Activated T-cell treated with anti-CD3 and anti-CD28 coated beads, Interleukin-2, amount 50 U/mL, for 72 hours (primary cell): ENCODE results near the gene NF1. TPM values are rescaled to one million over a fixed set of nuclear protein-coding genes. Genes with fewer than 3 reads are reported as not detected.
"Not testable (repeated sequence)": the region's sequence is repeated elsewhere in the genome, so short reads cannot be mapped to it uniquely, and the experiment has no call there.

Source experiments
- ATAC-seq, 2 donors: fragments of 150-1000 bp; cut with Tn5 transposase; replicated peaks in 1 of 2; 2 replicates each; pipeline ENCODE4 v1.10.0; 2021; ENCODE audit warnings: moderate library complexity in 2 of 2, mild to moderate bottlenecking in 1 of 2
- DNase-seq, 2 donors: peaks; one replicate each; pipeline ENCODE4 v3.0.0; 2021 to 2022; ENCODE audit warnings: mixed read lengths in 1 of 2
- H3K27ac Mint-ChIP-seq: one replicate; pipeline ENCODE4 v1.8.0; 2022; ENCODE audit warnings: mild to moderate bottlenecking, moderate library complexity, mixed read lengths
- H3K27me3 Mint-ChIP-seq: one replicate; pipeline ENCODE4 v1.8.0; 2022; ENCODE audit warnings: low read depth, mixed read lengths
- H3K36me3 Mint-ChIP-seq, 2 donors: one replicate each; pipeline ENCODE4 v1.8.0; 2022; ENCODE audit warnings: mixed read lengths in 2 of 2, mild to moderate bottlenecking in 1 of 2; ENCODE audit not compliant: insufficient read depth in 2 of 2
- H3K4me1 Mint-ChIP-seq: one replicate; pipeline ENCODE4 v1.8.0; 2022; ENCODE audit warnings: low read depth, mixed read lengths
- H3K4me3 Mint-ChIP-seq, 2 donors: one replicate each; pipeline ENCODE4 v1.8.0; 2022; ENCODE audit warnings: mild to moderate bottlenecking in 2 of 2, mixed read lengths in 2 of 2, moderate library complexity in 2 of 2
- H3K9me3 Mint-ChIP-seq, 2 donors: one replicate each; pipeline ENCODE4 v1.8.0; 2022; ENCODE audit warnings: mixed read lengths in 2 of 2
- total RNA-seq, 2 donors: library from RNA; stranded (reverse); gene quantifications; one replicate each; pipeline ENCODE4 v1.2.3, GENCODE V29; 2022

NF1 gene
- total RNA-seq, 2 donors from 2014 or later, result 26.4 to 26.9 TPM

GRCh38 chr17:31329221-31329620 lies 234.4 kb downstream of the NF1 start:
- Mint-ChIP-seq H3K4me3 (no peak overlapping the region), H3K4me1 (peaks cover 34% of the 10 kb centered on the region), H3K9me3 (no peaks in the 10 kb centered on the region), H3K27ac (no peak overlapping the region), H3K36me3 (peaks cover 0 to 3% of the 10 kb centered on the region in 2 donors), H3K27me3 (no peaks in the 10 kb centered on the region)
- ATAC-seq, result no peak
- no peak for DNase-seq

- DNase-seq, result no peak
- no peak for ATAC-seq
These were observed 245.3 kb downstream of the NF1 start for GRCh38 chr17:31339906-31340661.

GRCh38 chr17:31345191-31345747 lies 250.5 kb downstream of the NF1 start:
- H3K9me3 Mint-ChIP-seq, H3K27ac Mint-ChIP-seq, H3K4me1 Mint-ChIP-seq, H3K27me3 Mint-ChIP-seq, DNase-seq, ATAC-seq, H3K36me3 Mint-ChIP-seq, H3K4me3 Mint-ChIP-seq: not testable (repeated sequence)

More at GRCh38 chr17:31339906-31340661, 245.3 kb downstream of the NF1 start:
- Mint-ChIP-seq H3K4me3 (no peak overlapping the region), H3K27me3 (no peaks in the 10 kb centered on the region), H3K9me3 (no peaks in the 10 kb centered on the region), H3K27ac (no peak overlapping the region), H3K36me3 (peaks cover 0 to 6% of the 10 kb centered on the region in 2 donors), H3K4me1 (peaks cover 6% of the 10 kb centered on the region)

- no peak overlapping the region for H3K4me3 Mint-ChIP-seq
- no peak for DNase-seq
- no peaks in the 10 kb centered on the region for H3K9me3 Mint-ChIP-seq
- H3K4me1 Mint-ChIP-seq, result no peaks in the 10 kb centered on the region
- no peak for ATAC-seq
- no peak overlapping the region for H3K27ac Mint-ChIP-seq
- peaks cover 0 to 3% of the 10 kb centered on the region in 2 donors for H3K36me3 Mint-ChIP-seq
- H3K27me3 Mint-ChIP-seq, result no peaks in the 10 kb centered on the region
These were observed 254.7 kb downstream of the NF1 start for GRCh38 chr17:31349454-31349853.

- H3K27me3 Mint-ChIP-seq, result no peaks in the 10 kb centered on the region
- H3K4me3 Mint-ChIP-seq, result no peak overlapping the region
- H3K36me3 Mint-ChIP-seq, result peaks cover 0 to 6% of the 10 kb centered on the region in 2 donors
- no peak overlapping the region for H3K27ac Mint-ChIP-seq
- no peak for ATAC-seq
- no peaks in the 10 kb centered on the region for H3K9me3 Mint-ChIP-seq
- no peak for DNase-seq
- H3K4me1 Mint-ChIP-seq, result no peaks in the 10 kb centered on the region
These were observed 261.2 kb downstream of the NF1 start for GRCh38 chr17:31355935-31356334.

- no peak for ATAC-seq
- DNase-seq, result no peak
- no peak overlapping the region for H3K27ac Mint-ChIP-seq
- H3K4me1 Mint-ChIP-seq, result no peaks in the 10 kb centered on the region
- no peaks in the 10 kb centered on the region for H3K27me3 Mint-ChIP-seq
- no peak overlapping the region for H3K4me3 Mint-ChIP-seq
- no peaks in the 10 kb centered on the region for H3K9me3 Mint-ChIP-seq
- H3K36me3 Mint-ChIP-seq, result peaks cover 0 to 8% of the 10 kb centered on the region in 2 donors
These were observed 262.3 kb downstream of the NF1 start for GRCh38 chr17:31357091-31357490.

- Mint-ChIP-seq H3K4me1 (no peaks in the 10 kb centered on the region), H3K4me3 (no peak overlapping the region), H3K27me3 (no peaks in the 10 kb centered on the region), H3K27ac (no peak overlapping the region), H3K9me3 (no peaks in the 10 kb centered on the region), H3K36me3 (peaks cover 0 to 8% of the 10 kb centered on the region in 2 donors)
- no peak for DNase-seq
- ATAC-seq, result no peak
These were observed 263.1 kb downstream of the NF1 start for GRCh38 chr17:31357839-31358394.

GRCh38 chr17:31364012-31364411 lies 269.2 kb downstream of the NF1 start:
- no peak overlapping the region for H3K4me3 Mint-ChIP-seq
- H3K9me3 Mint-ChIP-seq, result no peaks in the 10 kb centered on the region
- H3K36me3 Mint-ChIP-seq, result peaks cover 0 to 4% of the 10 kb centered on the region in 2 donors
- no peak overlapping the region for H3K27ac Mint-ChIP-seq
- no peaks in the 10 kb centered on the region for H3K4me1 Mint-ChIP-seq
- H3K27me3 Mint-ChIP-seq, result no peaks in the 10 kb centered on the region
- ATAC-seq (no peak), DNase-seq (no peak)

GRCh38 chr17:31366088-31366487 lies 271.3 kb downstream of the NF1 start:
- H3K36me3 Mint-ChIP-seq, result peaks cover 0 to 3% of the 10 kb centered on the region in 2 donors

GRCh38 chr17:31369266-31369665 lies 274.5 kb downstream of the NF1 start:
- Mint-ChIP-seq H3K9me3 (no peaks in the 10 kb centered on the region), H3K36me3 (peaks cover 0 to 2% of the 10 kb centered on the region in 2 donors), H3K4me1 (peaks cover 23% of the 10 kb centered on the region), H3K27ac (no peak overlapping the region), H3K4me3 (no peak overlapping the region), H3K27me3 (no peaks in the 10 kb centered on the region)
- DNase-seq (no peak), ATAC-seq (no peak)

More at GRCh38 chr17:31366088-31366487, 271.3 kb downstream of the NF1 start:
- DNase-seq, result no peak
- H3K4me3 Mint-ChIP-seq, result no peak overlapping the region
- no peaks in the 10 kb centered on the region for H3K27me3 Mint-ChIP-seq
- no peak overlapping the region for H3K27ac Mint-ChIP-seq
- ATAC-seq, result no peak
- H3K9me3 Mint-ChIP-seq, result no peaks in the 10 kb centered on the region
- peaks cover 2% of the 10 kb centered on the region for H3K4me1 Mint-ChIP-seq

GRCh38 chr17:31371511-31372097 lies 276.8 kb downstream of the NF1 start:
- Mint-ChIP-seq H3K9me3 (no peaks in the 10 kb centered on the region), H3K27me3 (no peaks in the 10 kb centered on the region), H3K4me1 (peaks cover 23% of the 10 kb centered on the region), H3K36me3 (peaks cover 0 to 2% of the 10 kb centered on the region in 2 donors), H3K4me3 (no peak overlapping the region), H3K27ac (no peak overlapping the region)
- no peak for DNase-seq
- no peak for ATAC-seq

- Mint-ChIP-seq H3K4me3 (no peak overlapping the region), H3K4me1 (peaks cover 23% of the 10 kb centered on the region), H3K27me3 (no peaks in the 10 kb centered on the region), H3K9me3 (no peaks in the 10 kb centered on the region), H3K36me3 (no peaks in the 10 kb centered on the region), H3K27ac (no peak overlapping the region)
- ATAC-seq (peak; percentile 57 to 73), DNase-seq (peak in 1 of 2 donors; percentile 39)
These were observed 278.6 kb downstream of the NF1 start for GRCh38 chr17:31373150-31374093.
